Smooth muscle cell (in vitro differentiated cells): Measurements from ENCODE around the gene SDC1. TPM values are rescaled to one million over a fixed set of nuclear protein-coding genes. Genes with fewer than 3 reads are reported as not detected.

Experiments used
- DNase-seq: peaks from one replicate; lab custom pipeline; 2025; ENCODE audit not compliant: unreplicated experiment; lab: John Stamatoyannopoulos, UW
- H2AFZ ChIP-seq: fragments of 200-600 bp; sonication (generic); 2 replicates; pipeline ENCODE4 v1.6.0; 2016; ENCODE audit warnings: antibody characterized with exemption, low read depth, mild to moderate bottlenecking
- H3F3A ChIP-seq: fragments of 200-600 bp; sonication (generic); 2 replicates; pipeline ENCODE4 v1.6.0; 2017; ENCODE audit warnings: antibody characterized with exemption, low read depth
- H3K27ac ChIP-seq: fragments of 200-600 bp; sonication (generic); 2 replicates; pipeline ENCODE4 v1.5.1; 2016; ENCODE audit warnings: low read depth, mild to moderate bottlenecking
- H3K27me3 ChIP-seq: fragments of 200-600 bp; sonication (generic); 2 replicates; pipeline ENCODE4 v1.6.1; 2016; ENCODE audit warnings: low read depth, mild to moderate bottlenecking
- H3K36me3 ChIP-seq: fragments of 200-600 bp; sonication (generic); 2 replicates; pipeline ENCODE4 v1.5.1; 2016; ENCODE audit warnings: low read depth
- H3K4me1 ChIP-seq: fragments of 200-600 bp; sonication (generic); 2 replicates; pipeline ENCODE4 v1.5.1; 2016; ENCODE audit warnings: low read depth
- H3K4me2 ChIP-seq: fragments of 200-600 bp; sonication (generic); 2 replicates; pipeline ENCODE4 v1.6.0; 2016; ENCODE audit warnings: mild to moderate bottlenecking
- H3K4me3 ChIP-seq: fragments of 200-600 bp; sonication (generic); 2 replicates; pipeline ENCODE4 v1.5.1; 2016; ENCODE audit warnings: mild to moderate bottlenecking
- H3K79me2 ChIP-seq: fragments of 200-600 bp; sonication (generic); 2 replicates; pipeline ENCODE4 v1.6.0; 2016; ENCODE audit warnings: low read depth, mild to moderate bottlenecking
- H3K9ac ChIP-seq: fragments of 200-600 bp; sonication (generic); 2 replicates; pipeline ENCODE4 v1.6.0; 2016; ENCODE audit warnings: low read depth
- H3K9me3 ChIP-seq: fragments of 200-600 bp; sonication (generic); replicated peaks from 2 replicates; pipeline ENCODE4 v1.5.1; 2016; ENCODE audit warnings: low read depth
- H4K20me1 ChIP-seq: fragments of 200-600 bp; sonication (generic); 2 replicates; pipeline ENCODE4 v1.6.0; 2016; ENCODE audit warnings: low read depth
- WGBS: methylation state at CpG from one replicate; pipeline ENCODE4 v1.1.7; 2016; ENCODE audit warnings: low lambda C conversion rate; 5-methylcytosine and 5-hydroxymethylcytosine counted together
- polyA plus RNA-seq: library from polyadenylated mRNA; unstranded; fragments of >200 nt; fragmentation: Nextera tagmentation; extraction: Ambion mirVana; gene quantifications from 2 replicates; pipeline ENCODE4 v1.2.1, GENCODE V29; 2016
- total RNA-seq: library from RNA; depleted of rRNA; stranded (reverse); fragments of >200 nt; gene quantifications from 2 replicates; pipeline ENCODE4 v1.2.3, GENCODE V29; 2014
- TF ChIP-seq, protein P1 (sequence below): fragments of 200-600 bp; sonication (generic); IDR thresholded peaks from 2 replicates; pipeline ENCODE4 v1.5.1; 2017; ENCODE audit warnings: borderline replicate concordance, mild to moderate bottlenecking, antibody characterized with exemption; ENCODE audit not compliant: insufficient read depth, poor library complexity, severe bottlenecking

The SDC1 gene
- total and polyA plus RNA-seq, 2 experiments from 2014 or later: 61.0 to 88.1 TPM

DNA sequence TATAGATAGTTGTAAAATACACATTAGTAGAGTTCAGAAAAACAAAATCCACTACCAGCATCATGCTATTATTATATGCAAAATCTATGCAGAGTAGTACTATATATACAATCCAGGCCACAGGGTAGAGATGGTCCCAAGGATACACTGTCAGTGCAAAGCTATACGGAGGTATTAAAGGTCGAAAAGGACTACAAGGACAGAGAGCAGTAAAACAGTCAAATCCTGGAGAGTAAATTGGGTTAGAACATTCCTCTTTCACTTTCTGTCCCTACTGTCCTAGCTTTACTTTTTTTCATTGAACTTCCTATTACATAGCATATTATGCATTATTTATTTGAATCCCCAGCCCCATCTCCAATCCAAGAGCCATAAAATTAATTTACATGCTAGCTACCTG is 39.7 kb upstream of the SDC1 start:
- WGBS: 93% methylated on average over 2 of the region's 2 CpGs
- no peak overlapping the region for H2AFZ ChIP-seq

DNA sequence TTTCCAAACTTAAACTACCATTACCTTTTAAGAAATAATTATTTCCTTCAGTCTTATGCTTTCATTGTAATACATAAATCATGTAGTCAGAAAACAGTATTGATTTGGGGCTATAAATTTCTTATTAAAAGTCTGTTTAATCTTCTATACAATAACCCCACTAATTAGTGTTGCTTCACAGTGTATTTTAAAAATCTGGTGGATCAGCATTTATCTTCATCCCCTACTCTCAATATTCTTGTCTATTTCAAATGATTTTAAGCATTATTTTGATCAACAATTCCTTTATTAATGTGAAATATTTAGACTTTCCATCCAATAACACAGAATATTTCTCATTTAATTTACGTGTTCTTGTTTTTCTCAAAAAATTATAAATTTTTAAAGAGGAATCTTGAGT is 32.5 kb upstream of the SDC1 start:
- no peak overlapping the region for H3K9ac ChIP-seq
- H3K36me3 ChIP-seq: peaks cover 30% of the 10 kb centered on the region
- H2AFZ ChIP-seq: no peak overlapping the region
- H3K27ac ChIP-seq: no peak overlapping the region
- peaks cover 6% of the 10 kb centered on the region for H4K20me1 ChIP-seq
- H3K9me3 ChIP-seq: no peaks in the 10 kb centered on the region
- no peak overlapping the region for H3K4me3 ChIP-seq
- no peaks in the 10 kb centered on the region for H3K79me2 ChIP-seq
- H3K4me1 ChIP-seq: no peaks in the 10 kb centered on the region
- WGBS: 100% methylated on average over 1 of the region's 1 CpG
- no peak for DNase-seq
- H3K27me3 ChIP-seq: no peaks in the 10 kb centered on the region
- TF ChIP-seq, protein P1, sequence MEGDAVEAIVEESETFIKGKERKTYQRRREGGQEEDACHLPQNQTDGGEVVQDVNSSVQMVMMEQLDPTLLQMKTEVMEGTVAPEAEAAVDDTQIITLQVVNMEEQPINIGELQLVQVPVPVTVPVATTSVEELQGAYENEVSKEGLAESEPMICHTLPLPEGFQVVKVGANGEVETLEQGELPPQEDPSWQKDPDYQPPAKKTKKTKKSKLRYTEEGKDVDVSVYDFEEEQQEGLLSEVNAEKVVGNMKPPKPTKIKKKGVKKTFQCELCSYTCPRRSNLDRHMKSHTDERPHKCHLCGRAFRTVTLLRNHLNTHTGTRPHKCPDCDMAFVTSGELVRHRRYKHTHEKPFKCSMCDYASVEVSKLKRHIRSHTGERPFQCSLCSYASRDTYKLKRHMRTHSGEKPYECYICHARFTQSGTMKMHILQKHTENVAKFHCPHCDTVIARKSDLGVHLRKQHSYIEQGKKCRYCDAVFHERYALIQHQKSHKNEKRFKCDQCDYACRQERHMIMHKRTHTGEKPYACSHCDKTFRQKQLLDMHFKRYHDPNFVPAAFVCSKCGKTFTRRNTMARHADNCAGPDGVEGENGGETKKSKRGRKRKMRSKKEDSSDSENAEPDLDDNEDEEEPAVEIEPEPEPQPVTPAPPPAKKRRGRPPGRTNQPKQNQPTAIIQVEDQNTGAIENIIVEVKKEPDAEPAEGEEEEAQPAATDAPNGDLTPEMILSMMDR: no peak
- H3F3A ChIP-seq: peaks cover 1% of the 10 kb centered on the region
- H3K4me2 ChIP-seq: no peak overlapping the region

More for the DNA sequence above, 39.7 kb upstream of the SDC1 start:
- no peaks in the 10 kb centered on the region for H3K4me1 ChIP-seq
- no peaks in the 10 kb centered on the region for H3K27me3 ChIP-seq
- no peak overlapping the region for H3K4me3 ChIP-seq
- H4K20me1 ChIP-seq: peaks cover 14% of the 10 kb centered on the region
- H3K27ac ChIP-seq: no peak overlapping the region
- peaks cover 16% of the 10 kb centered on the region for H3K36me3 ChIP-seq
- no peak overlapping the region for H3K9ac ChIP-seq
- H3K79me2 ChIP-seq: peaks cover 9% of the 10 kb centered on the region
- H3K9me3 ChIP-seq: no peaks in the 10 kb centered on the region
- no peak overlapping the region for H3K4me2 ChIP-seq
- TF ChIP-seq, protein P1: no peak
- DNase-seq: no peak
- no peaks in the 10 kb centered on the region for H3F3A ChIP-seq

DNA sequence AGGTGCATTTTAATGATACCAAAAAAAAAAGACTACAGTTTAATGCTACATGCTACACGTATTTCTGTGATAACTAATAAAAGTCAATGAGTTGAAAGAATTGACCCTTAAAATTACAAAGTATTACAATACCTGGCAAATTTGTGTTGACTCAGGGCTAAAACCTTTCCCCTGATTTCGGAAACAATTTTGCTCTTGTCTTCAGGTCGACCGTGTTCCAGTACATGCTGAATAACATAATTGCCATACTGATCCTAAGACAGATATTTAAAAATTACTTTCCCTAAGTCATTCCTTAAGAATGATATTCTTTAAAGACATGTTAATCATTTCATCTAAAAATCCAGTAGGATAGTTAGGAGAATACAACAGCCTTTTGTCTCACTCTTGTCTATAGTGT is 29.8 kb upstream of the SDC1 start:
- no peaks in the 10 kb centered on the region for H3K27me3 ChIP-seq
- no peak overlapping the region for H3K9ac ChIP-seq
- 98% methylated on average over 4 of the region's 4 CpGs for WGBS
- no peak for DNase-seq
- H3K4me2 ChIP-seq: no peak overlapping the region
- peaks cover 18% of the 10 kb centered on the region for H3F3A ChIP-seq
- H2AFZ ChIP-seq: no peak overlapping the region
- H4K20me1 ChIP-seq: peaks cover 13% of the 10 kb centered on the region
- H3K36me3 ChIP-seq: peaks cover 39% of the 10 kb centered on the region
- H3K4me3 ChIP-seq: no peak overlapping the region
- TF ChIP-seq, protein P1: no peak
- no peaks in the 10 kb centered on the region for H3K4me1 ChIP-seq
- no peaks in the 10 kb centered on the region for H3K9me3 ChIP-seq
- H3K27ac ChIP-seq: no peak overlapping the region
- peaks cover 3% of the 10 kb centered on the region for H3K79me2 ChIP-seq

DNA sequence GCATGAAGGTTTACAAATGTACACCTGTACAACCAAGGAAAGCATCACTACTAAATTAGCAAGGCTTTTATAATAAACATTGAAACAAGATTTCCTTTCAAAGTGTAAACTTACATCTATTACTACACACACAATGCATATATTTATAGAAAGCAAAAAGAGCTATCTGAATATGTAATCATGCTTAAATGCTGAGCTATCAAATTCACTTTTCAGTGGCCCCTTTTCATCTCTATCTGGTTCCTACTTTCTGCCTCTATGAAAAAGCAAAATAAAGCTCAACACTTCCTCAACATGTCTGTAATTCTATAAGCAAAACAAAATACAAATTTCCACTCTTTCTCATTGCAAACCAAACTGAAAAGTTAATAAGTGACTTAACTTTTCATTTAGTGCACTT is 25.5 kb upstream of the SDC1 start:
- no peak overlapping the region for H3K27ac ChIP-seq
- H3K36me3 ChIP-seq: peaks cover 41% of the 10 kb centered on the region
- H3K9ac ChIP-seq: no peak overlapping the region
- TF ChIP-seq, protein P1: no peak
- H3K4me2 ChIP-seq: no peak overlapping the region
- no peak overlapping the region for H2AFZ ChIP-seq
- peaks cover 10% of the 10 kb centered on the region for H4K20me1 ChIP-seq
- DNase-seq: no peak
- H3K9me3 ChIP-seq: no peaks in the 10 kb centered on the region
- H3K27me3 ChIP-seq: no peaks in the 10 kb centered on the region
- no peaks in the 10 kb centered on the region for H3K4me1 ChIP-seq
- peaks cover 3% of the 10 kb centered on the region for H3K79me2 ChIP-seq
- H3K4me3 ChIP-seq: no peak overlapping the region
- H3F3A ChIP-seq: peaks cover 26% of the 10 kb centered on the region
